Heart left ventricle (tissue), 13 donors: Measurements from ENCODE around the gene LPP.

Experiments
- CTCF ChIP-seq, 12 donors: fragments of 200-600 bp; sonication (generic) in 4 of 12; IDR thresholded peaks; one replicate each; pipeline versions ENCODE4 v1.5.0 to v1.8.0; 2018 to 2022; ENCODE audit warnings: antibody characterized with exemption in 12 of 12, mild to moderate bottlenecking in 5 of 12
- POLR2A ChIP-seq, 2 donors: fragments of 450-650 bp; IDR thresholded peaks; one replicate each; pipeline ENCODE4 v1.6.1; 2017; ENCODE audit warnings: antibody characterized with exemption in 2 of 2, mild to moderate bottlenecking in 2 of 2, moderate library complexity in 2 of 2
- donor health status: ischemic (EF 13 %, LVEDD 7.1; RV severe dilation, severe dysfunction).
- donor health status: DM: no; HTN: yes; CAD: no.
- donor health status: DM: no; HTN: no; CAD: no.
- donor health status: ischemic (EF 25% LVEDD 6.9; RV normal size, moderate dysfunction).
- donor health status: ischemic (EF 25% LVEDD 5.7; RV mildly dilated, moderate dysfunction).
- donor health status: ischemic (EF 35%, LVEDD 5.7; RV mildly dilated, moderate dysfunction).
- donor health status: nonischemic (EF 11% LVEDD 7.7; RV severe dilation, severe dysfunction).
- donor health status: DM: yes; HTN: yes; CAD: no.
- donor health status: PGD.
- donor health status: ischemic (EF 29% LVEDD 5.4; RV normal size, mild dysfunction).
- donor health status: nonischemic (EF 23%, LVEDD 6.1; RV moderate dilation, normal function).

DNA sequence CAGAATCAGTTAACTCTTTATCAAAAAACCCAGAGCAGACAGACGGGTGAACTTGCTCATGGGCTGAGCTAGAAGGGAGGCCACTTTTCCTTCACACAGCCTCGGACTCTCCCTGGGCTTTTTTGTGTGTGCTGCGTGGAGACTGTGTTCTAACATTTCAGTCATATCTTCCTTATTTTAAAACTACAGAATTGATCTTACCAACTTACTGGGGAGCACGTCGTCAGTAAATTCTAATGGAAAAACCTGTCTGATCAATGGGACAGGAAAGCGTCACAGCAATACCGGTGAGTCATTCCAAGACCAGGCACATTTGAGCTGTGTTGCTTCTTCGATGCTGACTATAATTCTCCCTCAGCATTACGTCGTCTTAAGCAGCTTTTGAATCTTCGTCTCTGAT, 145.1 kb downstream of the LPP start:
- TF ChIP-seq CTCF (IDR thresholded peaks at IDR 0.05) (no peak), POLR2A (IDR thresholded peaks at IDR 0.05) (no peak)
